ENCODE measurements around the gene XRN1.

DNA sequence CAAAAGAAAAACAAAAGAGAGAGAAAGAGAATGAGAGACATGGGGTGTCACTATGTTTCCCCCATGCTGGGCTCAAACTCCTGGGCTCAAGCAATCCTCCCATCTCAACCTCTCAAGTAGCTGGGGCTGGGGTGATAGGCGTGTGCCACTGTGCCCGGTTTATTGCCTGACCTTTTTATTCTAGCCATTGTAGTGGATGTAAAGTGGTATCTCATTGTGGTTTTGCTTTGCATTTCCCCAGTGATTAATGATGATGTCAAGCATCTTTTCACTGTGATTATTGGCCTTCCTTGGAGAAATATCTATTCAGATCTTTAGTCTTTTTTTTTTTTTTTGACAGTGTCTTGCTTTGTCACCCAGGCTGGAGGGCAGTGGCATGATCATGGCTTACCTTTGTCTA, 184.7 kb downstream of the XRN1 start:
- TF ChIP-seq EZH2 (IDR thresholded peaks at IDR 0.05; ENCODE audit: borderline replicate concordance, insufficient read depth, low read depth, low read length, poor library complexity, severe bottlenecking), result no peak
- TF ChIP-seq, protein P1, sequence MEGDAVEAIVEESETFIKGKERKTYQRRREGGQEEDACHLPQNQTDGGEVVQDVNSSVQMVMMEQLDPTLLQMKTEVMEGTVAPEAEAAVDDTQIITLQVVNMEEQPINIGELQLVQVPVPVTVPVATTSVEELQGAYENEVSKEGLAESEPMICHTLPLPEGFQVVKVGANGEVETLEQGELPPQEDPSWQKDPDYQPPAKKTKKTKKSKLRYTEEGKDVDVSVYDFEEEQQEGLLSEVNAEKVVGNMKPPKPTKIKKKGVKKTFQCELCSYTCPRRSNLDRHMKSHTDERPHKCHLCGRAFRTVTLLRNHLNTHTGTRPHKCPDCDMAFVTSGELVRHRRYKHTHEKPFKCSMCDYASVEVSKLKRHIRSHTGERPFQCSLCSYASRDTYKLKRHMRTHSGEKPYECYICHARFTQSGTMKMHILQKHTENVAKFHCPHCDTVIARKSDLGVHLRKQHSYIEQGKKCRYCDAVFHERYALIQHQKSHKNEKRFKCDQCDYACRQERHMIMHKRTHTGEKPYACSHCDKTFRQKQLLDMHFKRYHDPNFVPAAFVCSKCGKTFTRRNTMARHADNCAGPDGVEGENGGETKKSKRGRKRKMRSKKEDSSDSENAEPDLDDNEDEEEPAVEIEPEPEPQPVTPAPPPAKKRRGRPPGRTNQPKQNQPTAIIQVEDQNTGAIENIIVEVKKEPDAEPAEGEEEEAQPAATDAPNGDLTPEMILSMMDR (IDR thresholded peaks at IDR 0.05), result no peak
